Measurements from ENCODE around the gene KRTAP5-4.
"Not testable (repeated sequence)": the region's sequence is repeated elsewhere in the genome, so short reads cannot be mapped to it uniquely, and the experiment has no call there.

DNA sequence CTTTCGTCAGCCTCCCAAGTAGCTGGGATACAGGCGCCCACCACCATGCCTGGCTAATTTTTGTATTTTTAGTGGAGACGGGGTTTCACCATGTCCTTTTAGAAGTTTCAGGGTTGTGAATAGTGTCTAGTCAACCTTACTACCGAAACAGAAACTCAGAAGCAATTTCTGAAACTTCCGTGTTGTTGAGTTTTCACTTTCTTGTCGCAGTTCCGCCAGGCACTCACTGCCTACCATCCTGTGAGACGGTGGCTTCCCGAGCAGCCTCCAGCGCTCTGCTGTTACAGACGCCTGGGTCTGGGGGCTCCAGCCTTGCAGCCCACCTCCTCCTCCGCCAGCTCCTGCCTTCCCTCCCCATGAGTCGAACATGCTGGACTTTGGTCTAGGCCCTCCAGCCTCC, 16.0 kb downstream of the KRTAP5-4 start:
- not testable (repeated sequence) for TF ChIP-seq EZH2 (IDR thresholded peaks at IDR 0.05; ENCODE audit: insufficient read depth, poor library complexity, severe bottlenecking); EZH2phosphoT487 (IDR thresholded peaks at IDR 0.05; ENCODE audit: insufficient read depth, low read depth)

All from GM23248 (cell line).